ENCODE measurements around the gene NTF3.

The NTF3 gene

GRCh38 chr12:5458229-5459050, 26.5 kb downstream of the NTF3 start:
- no peak overlapping the region for H3K4me3 ChIP-seq (ENCODE audit: low read depth, low read length)
- DNase-seq (ENCODE audit: low read depth): no peak
- TF ChIP-seq CTCF (conservative IDR thresholded peaks at IDR 0.05; ENCODE audit: low read depth, low read length): no peak

- H3K4me3 ChIP-seq (ENCODE audit: low read depth, low read length): no peak overlapping the region
- no peak for TF ChIP-seq CTCF (conservative IDR thresholded peaks at IDR 0.05; ENCODE audit: low read depth, low read length)
- DNase-seq (ENCODE audit: low read depth): no peak
These were observed 27.3 kb downstream of the NTF3 start for GRCh38 chr12:5459051-5459782.

GRCh38 chr12:5460817-5461216, 28.9 kb downstream of the NTF3 start:
- no peak for DNase-seq (ENCODE audit: low read depth)
- no peak for TF ChIP-seq CTCF (conservative IDR thresholded peaks at IDR 0.05; ENCODE audit: low read depth, low read length)
- no peak overlapping the region for H3K4me3 ChIP-seq (ENCODE audit: low read depth, low read length)

GRCh38 chr12:5461966-5462365, 30.1 kb downstream of the NTF3 start:
- no peak overlapping the region for H3K4me3 ChIP-seq (ENCODE audit: low read depth, low read length)
- no peak for TF ChIP-seq CTCF (conservative IDR thresholded peaks at IDR 0.05; ENCODE audit: low read depth, low read length)
- DNase-seq (ENCODE audit: low read depth): no peak

- H3K4me3 ChIP-seq (ENCODE audit: low read depth, low read length): no peak overlapping the region
- no peak for DNase-seq (ENCODE audit: low read depth)
- TF ChIP-seq CTCF (conservative IDR thresholded peaks at IDR 0.05; ENCODE audit: low read depth, low read length): no peak
These were observed 32.2 kb downstream of the NTF3 start for GRCh38 chr12:5464096-5464495.

- no peak for TF ChIP-seq CTCF (conservative IDR thresholded peaks at IDR 0.05; ENCODE audit: low read depth, low read length)
- H3K4me3 ChIP-seq (ENCODE audit: low read depth, low read length): no peak overlapping the region
- no peak for DNase-seq (ENCODE audit: low read depth)
These were observed 33.5 kb downstream of the NTF3 start for GRCh38 chr12:5465384-5465783.
